Activated effector memory CD4-positive, alpha-beta T cell treated with anti-CD3 and anti-CD28 coated beads, Interleukin-2, amount 50 U/mL, for 16 hours (primary cell): ENCODE results near the gene TPT1.
"Not testable (repeated sequence)": the region's sequence is repeated elsewhere in the genome, so short reads cannot be mapped to it uniquely, and the experiment has no call there.

Source experiments
- DNase-seq: peaks from one replicate; pipeline ENCODE4 v3.0.0-alpha.2; 2020

TPT1 gene

GRCh38 chr13:45299194-45299593 is 41.8 kb downstream of the TPT1 start:
- DNase-seq, result no peak

DNA sequence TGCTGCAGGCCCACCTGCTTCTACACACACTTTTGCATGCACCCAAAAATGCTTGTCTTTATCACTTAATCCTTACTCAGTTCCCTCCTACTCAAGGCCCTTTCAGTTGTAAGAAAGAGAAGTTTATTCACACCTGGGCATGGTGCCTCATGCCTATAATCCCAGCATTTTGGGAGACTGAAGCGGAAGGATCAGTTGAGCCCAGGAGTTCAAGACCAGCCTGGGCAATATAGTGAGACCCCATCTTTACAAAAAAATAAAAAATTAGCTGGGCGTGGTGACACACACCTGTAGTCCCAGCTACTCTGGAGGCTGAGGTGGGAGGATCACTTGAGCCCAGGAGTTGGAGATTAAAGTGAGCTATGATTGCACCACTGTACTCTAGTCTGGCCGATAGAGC is 42.4 kb downstream of the TPT1 start:
- not testable (repeated sequence) for DNase-seq

- no peak for DNase-seq
These were observed 42.8 kb downstream of the TPT1 start for GRCh38 chr13:45298206-45298505.

DNA sequence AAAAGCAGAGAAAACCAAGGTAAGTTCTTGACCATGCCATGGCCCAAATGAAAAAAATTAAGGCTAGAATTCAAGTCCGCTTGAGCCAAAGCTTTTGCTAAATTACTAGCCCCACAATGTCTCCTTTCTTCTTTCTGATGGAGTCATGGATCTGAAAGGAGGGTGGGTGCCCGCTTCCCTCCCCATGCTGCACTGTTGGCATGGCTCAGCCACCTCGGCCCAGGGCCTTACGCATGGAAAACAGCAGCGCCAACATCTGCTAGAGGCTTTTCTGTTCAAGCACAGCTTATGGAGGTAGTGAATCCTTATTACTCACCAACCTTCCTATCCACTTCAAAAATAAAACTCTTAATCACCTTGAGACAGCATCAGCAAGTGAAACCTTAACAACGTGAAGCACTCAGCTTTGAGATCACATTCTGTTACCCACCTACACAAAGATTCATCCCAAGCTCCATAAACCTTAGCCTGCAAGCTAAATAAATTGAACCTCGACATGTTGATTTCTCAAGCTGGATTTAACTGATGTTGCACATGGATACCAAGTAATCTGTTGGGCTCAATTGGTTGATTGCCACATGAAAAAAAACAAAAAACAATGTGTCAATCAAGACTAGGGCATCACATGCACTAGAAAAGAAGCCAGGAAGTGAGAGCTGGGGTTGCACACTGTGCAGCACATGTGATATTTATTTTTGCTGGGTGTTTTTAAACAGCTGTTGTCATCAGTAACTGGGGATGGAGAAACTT is 43.4 kb downstream of the TPT1 start:
- no peak for DNase-seq

DNA sequence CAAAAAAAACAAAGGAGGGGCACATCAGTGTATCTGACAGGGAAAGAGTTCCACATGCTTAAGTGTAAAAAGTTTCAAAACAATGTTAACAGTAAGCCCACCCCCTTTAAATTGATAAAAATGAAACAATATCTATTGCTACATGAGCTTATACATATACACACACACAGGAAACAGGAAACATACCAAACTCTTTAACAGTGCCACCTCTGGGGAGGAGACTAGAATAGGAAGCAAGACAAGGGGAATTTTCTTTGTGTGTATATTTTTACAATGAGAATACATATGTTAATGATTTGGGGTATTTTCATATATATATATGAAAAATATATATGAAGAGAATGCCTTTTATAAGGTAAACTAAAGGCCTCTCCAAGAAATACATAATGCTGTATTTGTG is 44.7 kb downstream of the TPT1 start:
- DNase-seq, result no peak

GRCh38 chr13:45295536-45295935 is 45.4 kb downstream of the TPT1 start:
- DNase-seq, result no peak

- DNase-seq, result no peak
These were observed 48.8 kb downstream of the TPT1 start for GRCh38 chr13:45292176-45292575.

DNA sequence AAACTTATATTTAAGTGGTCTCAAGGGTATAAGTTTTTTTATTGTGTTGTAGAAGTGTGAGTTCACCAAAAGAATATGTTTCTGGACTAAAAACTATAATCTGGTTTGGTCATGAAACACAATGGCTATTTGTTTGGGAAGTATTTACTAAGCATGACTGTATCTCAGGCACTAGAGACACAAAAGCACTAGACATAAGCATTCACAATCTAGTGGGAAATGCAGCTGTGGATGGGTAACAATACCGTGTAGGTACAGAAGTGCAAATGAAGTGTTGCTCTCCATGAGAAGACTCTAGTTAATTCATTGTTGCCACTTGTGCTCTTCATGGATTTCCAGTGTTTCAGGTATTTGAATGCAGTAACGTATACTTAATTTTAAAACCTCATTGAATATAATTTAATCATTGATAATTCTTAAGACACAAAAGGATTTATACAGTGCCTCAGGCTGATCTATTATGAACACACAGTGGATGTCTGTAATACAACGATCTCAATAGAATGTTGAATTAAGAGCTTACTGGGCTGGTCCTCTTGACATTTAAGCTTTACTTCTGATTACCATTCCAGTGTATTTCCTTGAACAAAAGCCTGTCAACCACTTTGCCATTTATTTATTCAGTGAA is 50.9 kb downstream of the TPT1 start:
- DNase-seq, result no peak
